ENCODE data around the gene ZNF362.

DNA sequence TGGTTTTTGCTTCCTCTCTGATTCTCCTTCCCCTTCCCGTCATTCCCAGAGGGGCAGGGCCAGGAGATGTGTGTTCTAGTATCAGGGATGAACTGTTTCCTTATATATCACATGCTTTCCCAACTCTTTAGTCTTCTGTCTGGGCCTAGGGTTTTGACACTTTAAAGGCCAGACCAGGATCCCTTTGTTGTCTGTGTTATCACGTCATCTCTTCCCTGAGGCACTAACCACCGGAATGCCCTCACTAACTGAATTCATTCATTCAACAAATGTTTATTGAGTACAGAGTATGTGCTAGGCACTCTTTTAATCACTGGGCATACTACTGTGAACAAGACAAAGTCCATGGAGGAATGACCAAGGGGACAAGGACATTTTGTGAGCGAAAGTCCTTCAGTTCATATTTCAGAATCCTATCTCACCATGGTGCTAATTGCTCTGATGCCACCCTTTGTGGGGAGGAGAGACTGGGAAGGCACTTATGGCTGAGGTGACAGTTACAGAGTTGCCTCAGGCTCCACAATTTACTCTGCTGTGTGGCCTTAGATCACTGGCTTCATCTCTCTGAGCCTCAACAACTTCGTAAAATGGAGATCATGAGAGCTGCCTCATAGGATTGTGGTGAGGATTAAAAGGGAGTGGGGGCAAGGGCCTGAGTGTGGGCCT is 12.0 kb upstream of the ZNF362 start:
- TF ChIP-seq, protein P1, sequence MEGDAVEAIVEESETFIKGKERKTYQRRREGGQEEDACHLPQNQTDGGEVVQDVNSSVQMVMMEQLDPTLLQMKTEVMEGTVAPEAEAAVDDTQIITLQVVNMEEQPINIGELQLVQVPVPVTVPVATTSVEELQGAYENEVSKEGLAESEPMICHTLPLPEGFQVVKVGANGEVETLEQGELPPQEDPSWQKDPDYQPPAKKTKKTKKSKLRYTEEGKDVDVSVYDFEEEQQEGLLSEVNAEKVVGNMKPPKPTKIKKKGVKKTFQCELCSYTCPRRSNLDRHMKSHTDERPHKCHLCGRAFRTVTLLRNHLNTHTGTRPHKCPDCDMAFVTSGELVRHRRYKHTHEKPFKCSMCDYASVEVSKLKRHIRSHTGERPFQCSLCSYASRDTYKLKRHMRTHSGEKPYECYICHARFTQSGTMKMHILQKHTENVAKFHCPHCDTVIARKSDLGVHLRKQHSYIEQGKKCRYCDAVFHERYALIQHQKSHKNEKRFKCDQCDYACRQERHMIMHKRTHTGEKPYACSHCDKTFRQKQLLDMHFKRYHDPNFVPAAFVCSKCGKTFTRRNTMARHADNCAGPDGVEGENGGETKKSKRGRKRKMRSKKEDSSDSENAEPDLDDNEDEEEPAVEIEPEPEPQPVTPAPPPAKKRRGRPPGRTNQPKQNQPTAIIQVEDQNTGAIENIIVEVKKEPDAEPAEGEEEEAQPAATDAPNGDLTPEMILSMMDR (IDR thresholded peaks at IDR 0.05) = no peak
- no peak for TF ChIP-seq POLR2A (IDR thresholded peaks at IDR 0.05)

All from adrenal gland (tissue), 5 donors.